Measurements from ENCODE around the gene CLECL1. TPM values are rescaled to one million over a fixed set of nuclear protein-coding genes. Genes with fewer than 3 reads are reported as not detected.

Gene CLECL1
- total and polyA plus RNA-seq, 9 of the 15 experiments (the other 6 are each of a cell fraction or from before 2014, with no cell fraction given): 0.13 to 0.25 TPM; not detected in 7

DNA sequence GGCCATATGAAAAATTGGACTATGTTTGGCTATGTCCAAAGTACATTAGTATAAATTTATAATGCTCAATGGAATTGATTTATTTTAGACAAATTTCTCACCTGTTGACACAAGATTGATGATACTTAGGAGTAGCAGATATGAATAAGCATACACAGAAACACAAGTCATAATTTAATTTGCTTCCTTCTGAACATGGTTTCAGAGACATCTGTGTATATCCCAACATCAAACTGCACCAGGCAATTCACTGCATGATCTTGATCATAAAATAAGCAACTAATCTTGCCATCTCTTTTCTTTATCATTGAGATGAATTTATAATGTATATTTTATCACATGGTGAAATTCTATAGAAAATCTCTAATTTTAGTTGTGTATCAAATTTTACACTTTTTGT is 3.8 kb downstream of the CLECL1 start:
- H3K4me2 ChIP-seq (ENCODE audit: insufficient read depth, low read length): no peak overlapping the region
- FAIRE-seq (no peak), ATAC-seq (no peak), DNase-seq (ENCODE audit: extremely low read depth in 1 of 4, low spot score in 3 of 4) (no peak)
- no TSS peak for BruUV-seq (replicated peaks)
- intact Hi-C loops (cut with micrococcal nuclease) (no loop called here), in situ Hi-C loops (cut with MboI) (no loop called here)
- no peak overlapping the region for H3K4me3 ChIP-seq
- H3K9me1 ChIP-seq (ENCODE audit: control insufficient read depth, insufficient read depth, low read length): no peaks in the 10 kb centered on the region
- no peaks in the 10 kb centered on the region for H4K20me1 ChIP-seq (replicated peaks; ENCODE audit: control insufficient read depth, insufficient read depth, low read length)
- no peaks in the 10 kb centered on the region; a peak in 1 of 5 replicates for H3K4me1 ChIP-seq (replicated peaks in 1 of 2; ENCODE audit: control insufficient read depth in 2 of 2, insufficient read depth in 2 of 2, low read length in 2 of 2)
- ChIA-PET POLR2A (interaction anchor here (0.7 kb wide), 1 partner anchor 41 kb away, joined by 3 read pairs; no protein-coding TSS in a partner anchor), CTCF (ENCODE audit: low intra/inter-chr PET ratio) (no interaction called here)
- no peaks in the 10 kb centered on the region for H3K27me3 ChIP-seq (ENCODE audit: control insufficient read depth in 2 of 2, insufficient read depth in 2 of 2, low read length in 2 of 2)
- H2AFZ ChIP-seq (ENCODE audit: low read depth, low read length): no peak overlapping the region
- no peak overlapping the region for H3K27ac ChIP-seq (ENCODE audit: extremely low read depth, low read depth, low read length)
- no peaks in the 10 kb centered on the region for H3K79me2 ChIP-seq (ENCODE audit: control insufficient read depth, insufficient read depth, low read length)
- H3K9ac ChIP-seq (ENCODE audit: insufficient read depth in 1 of 2, low read depth in 2 of 2, low read length in 2 of 2): no peak overlapping the region
- no peaks in the 10 kb centered on the region for H3K9me3 ChIP-seq (replicated peaks; ENCODE audit: control insufficient read depth, insufficient read depth, low read depth, low read length)
- no peaks in the 10 kb centered on the region for H3K36me3 ChIP-seq (ENCODE audit: control insufficient read depth, insufficient read depth, low read length)
- TF ChIP-seq, protein P1, sequence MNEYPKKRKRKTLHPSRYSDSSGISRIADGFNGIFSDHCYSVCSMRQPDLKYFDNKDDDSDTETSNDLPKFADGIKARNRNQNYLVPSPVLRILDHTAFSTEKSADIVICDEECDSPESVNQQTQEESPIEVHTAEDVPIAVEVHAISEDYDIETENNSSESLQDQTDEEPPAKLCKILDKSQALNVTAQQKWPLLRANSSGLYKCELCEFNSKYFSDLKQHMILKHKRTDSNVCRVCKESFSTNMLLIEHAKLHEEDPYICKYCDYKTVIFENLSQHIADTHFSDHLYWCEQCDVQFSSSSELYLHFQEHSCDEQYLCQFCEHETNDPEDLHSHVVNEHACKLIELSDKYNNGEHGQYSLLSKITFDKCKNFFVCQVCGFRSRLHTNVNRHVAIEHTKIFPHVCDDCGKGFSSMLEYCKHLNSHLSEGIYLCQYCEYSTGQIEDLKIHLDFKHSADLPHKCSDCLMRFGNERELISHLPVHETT (CRISPR knock-in tag; conservative IDR thresholded peaks at IDR 0.05 in 1 of 2, IDR thresholded peaks at IDR 0.05 in 1 of 2): no peak
- TF ChIP-seq ZNF217 (CRISPR knock-in tag; IDR thresholded peaks at IDR 0.05) (no peak), NBN (IDR thresholded peaks at IDR 0.05; ENCODE audit: low read depth) (no peak), ZC3H8 (IDR thresholded peaks at IDR 0.05) (no peak), HNRNPH1 (optimal IDR thresholded peaks at IDR 0.05; ENCODE audit: low read depth, low read length) (no peak), STAT5A (IDR thresholded peaks at IDR 0.05; ENCODE audit: borderline replicate concordance, low read length) (no peak), RBM15 (IDR thresholded peaks at IDR 0.05; ENCODE audit: insufficient read depth, low read length) (no peak), MYBL2 (IDR thresholded peaks at IDR 0.05; ENCODE audit: low read depth) (no peak), MYBL2 (CRISPR knock-in tag; IDR thresholded peaks at IDR 0.05; ENCODE audit: borderline replicate concordance) (no peak), SNRNP70 (optimal IDR thresholded peaks at IDR 0.05; ENCODE audit: low read depth, low read length) (no peak), NR4A1 (CRISPR knock-in tag; IDR thresholded peaks at IDR 0.05) (no peak), NR4A1 (tag; IDR thresholded peaks at IDR 0.05) (no peak), TBL1XR1 (IDR thresholded peaks at IDR 0.05; ENCODE audit: low read length in 2 of 2) (no peak), KLF1 (tag; IDR thresholded peaks at IDR 0.05) (no peak)
- TF ChIP-seq, protein P2, sequence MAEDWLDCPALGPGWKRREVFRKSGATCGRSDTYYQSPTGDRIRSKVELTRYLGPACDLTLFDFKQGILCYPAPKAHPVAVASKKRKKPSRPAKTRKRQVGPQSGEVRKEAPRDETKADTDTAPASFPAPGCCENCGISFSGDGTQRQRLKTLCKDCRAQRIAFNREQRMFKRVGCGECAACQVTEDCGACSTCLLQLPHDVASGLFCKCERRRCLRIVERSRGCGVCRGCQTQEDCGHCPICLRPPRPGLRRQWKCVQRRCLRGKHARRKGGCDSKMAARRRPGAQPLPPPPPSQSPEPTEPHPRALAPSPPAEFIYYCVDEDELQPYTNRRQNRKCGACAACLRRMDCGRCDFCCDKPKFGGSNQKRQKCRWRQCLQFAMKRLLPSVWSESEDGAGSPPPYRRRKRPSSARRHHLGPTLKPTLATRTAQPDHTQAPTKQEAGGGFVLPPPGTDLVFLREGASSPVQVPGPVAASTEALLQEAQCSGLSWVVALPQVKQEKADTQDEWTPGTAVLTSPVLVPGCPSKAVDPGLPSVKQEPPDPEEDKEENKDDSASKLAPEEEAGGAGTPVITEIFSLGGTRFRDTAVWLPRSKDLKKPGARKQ (CRISPR knock-in tag; IDR thresholded peaks at IDR 0.05): no peak
- TF ChIP-seq, protein P3, sequence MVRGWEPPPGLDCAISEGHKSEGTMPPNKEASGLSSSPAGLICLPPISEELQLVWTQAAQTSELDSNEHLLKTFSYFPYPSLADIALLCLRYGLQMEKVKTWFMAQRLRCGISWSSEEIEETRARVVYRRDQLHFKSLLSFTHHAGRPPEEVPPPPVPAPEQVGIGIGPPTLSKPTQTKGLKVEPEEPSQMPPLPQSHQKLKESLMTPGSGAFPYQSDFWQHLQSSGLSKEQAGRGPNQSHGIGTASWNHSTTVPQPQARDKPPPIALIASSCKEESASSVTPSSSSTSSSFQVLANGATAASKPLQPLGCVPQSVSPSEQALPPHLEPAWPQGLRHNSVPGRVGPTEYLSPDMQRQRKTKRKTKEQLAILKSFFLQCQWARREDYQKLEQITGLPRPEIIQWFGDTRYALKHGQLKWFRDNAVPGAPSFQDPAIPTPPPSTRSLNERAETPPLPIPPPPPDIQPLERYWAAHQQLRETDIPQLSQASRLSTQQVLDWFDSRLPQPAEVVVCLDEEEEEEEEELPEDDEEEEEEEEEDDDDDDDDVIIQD (CRISPR knock-in tag; IDR thresholded peaks at IDR 0.05): no peak
